ENCODE measurements around the gene SLC2A6.
"Not testable (repeated sequence)": the region's sequence is repeated elsewhere in the genome, so short reads cannot be mapped to it uniquely, and the experiment has no call there.

Gene SLC2A6

GRCh38 chr9:133463234-133463863 lies 15.6 kb downstream of the SLC2A6 start:
- DNase-seq (ENCODE audit: low read depth in 1 of 2, low spot score in 1 of 2) = no peak

DNA sequence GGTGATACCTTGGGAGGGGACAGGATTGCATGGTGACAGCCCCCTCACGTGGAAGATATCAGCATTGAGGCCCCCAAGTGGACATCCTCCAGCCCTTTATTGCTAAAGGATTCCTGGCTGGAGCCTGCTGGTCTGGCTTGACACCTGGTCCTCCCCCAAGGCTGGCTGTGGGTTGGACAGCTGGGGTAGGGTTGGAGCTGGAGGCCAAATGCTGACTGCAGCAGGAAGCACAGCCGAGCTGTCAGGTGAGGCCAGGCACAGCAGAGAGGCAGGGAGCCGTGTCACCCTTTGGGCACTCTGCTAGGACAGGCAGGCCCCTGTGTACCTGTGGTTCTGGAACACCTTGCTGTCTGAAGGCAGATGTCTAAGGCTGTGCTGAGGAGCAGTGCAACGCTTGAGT lies 16.9 kb downstream of the SLC2A6 start:
- no peak for DNase-seq (ENCODE audit: low read depth in 1 of 2, low spot score in 1 of 2)

- DNase-seq (ENCODE audit: low read depth in 1 of 2, low spot score in 1 of 2) = peak in 1 of 2 donors; percentile 25
Measured at GRCh38 chr9:133460405-133461175, 18.3 kb downstream of the SLC2A6 start.

DNA sequence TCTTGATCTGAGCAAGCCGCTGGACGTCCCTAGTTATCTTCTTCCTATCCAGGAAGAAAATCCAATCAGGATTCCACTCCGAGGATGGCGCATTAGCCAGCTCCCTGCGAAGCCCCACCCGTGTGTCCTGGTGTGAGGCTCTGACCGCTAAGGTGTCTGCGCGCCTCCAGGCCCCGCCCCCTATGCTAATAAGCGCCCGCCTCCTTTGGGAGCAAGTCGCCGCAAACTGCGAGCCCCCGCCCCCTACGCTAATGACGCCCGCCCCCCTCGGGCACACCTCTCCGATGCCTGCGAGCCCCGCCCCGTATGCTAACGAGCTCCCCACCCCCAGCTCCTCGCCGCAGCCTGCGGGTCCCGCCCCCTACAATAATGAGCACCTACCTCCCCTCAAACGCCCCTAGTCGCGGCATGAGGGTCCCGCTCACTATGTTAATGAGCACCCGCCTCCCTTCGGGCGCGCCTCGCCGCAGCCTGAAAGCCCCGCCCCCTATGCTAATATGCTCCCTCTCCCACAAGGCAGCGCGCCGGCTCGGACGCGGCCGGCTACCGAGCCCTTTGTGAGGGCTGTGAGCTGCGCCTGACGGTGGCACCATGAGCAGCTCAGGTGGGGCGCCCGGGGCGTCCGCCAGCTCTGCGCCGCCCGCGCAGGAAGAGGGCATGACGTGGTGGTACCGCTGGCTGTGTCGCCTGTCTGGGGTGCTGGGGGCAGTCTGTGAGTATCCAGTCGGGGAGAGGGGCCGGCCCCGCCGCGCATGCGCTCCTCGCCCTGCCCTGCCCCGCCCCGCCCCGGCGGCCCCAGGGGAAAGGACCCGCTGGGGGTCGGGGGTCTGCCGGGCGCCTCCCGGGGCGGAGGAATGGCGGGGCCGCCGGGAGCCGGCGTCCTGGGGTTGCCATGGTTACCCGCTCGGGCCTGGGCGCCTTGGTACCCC lies 19.2 kb downstream of the SLC2A6 start, which contains the start of gene CACFD1:
CACFD1 (plus strand) TSS at position 503 of the 929 bp plus-strand sequence; CDS start at position 592, 89 bp downstream.
- DNase-seq (ENCODE audit: low read depth in 1 of 2, low spot score in 1 of 2) = peak; percentile 85

GRCh38 chr9:133458643-133459312 lies 20.1 kb downstream of the SLC2A6 start:
- no peak for DNase-seq (ENCODE audit: low read depth in 1 of 2, low spot score in 1 of 2)

DNA sequence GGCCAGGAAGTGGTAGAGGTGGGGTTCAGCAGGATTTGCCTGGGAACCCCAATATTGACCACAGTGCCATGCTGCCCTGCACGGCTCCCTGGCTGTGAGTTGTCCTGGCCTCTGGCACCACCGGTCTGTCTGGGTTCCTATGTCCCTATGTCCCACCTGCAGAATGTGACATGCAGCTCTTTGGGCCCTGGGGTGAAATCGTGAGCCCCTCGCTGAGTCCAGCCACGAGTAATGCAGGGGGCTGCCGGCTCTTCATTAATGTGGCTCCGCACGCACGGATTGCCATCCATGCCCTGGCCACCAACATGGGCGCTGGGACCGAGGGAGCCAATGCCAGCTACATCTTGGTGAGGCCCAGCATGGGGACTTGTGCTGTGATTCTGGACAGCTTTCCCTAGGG lies 21.2 kb downstream of the SLC2A6 start:
- no peak for DNase-seq (ENCODE audit: low read depth in 1 of 2, low spot score in 1 of 2)

- no peak for DNase-seq (ENCODE audit: low read depth in 1 of 2, low spot score in 1 of 2)
Measured at GRCh38 chr9:133457233-133457632, 21.7 kb downstream of the SLC2A6 start.

GRCh38 chr9:133456409-133456808 lies 22.5 kb downstream of the SLC2A6 start:
- DNase-seq (ENCODE audit: low read depth in 1 of 2, low spot score in 1 of 2) = no peak

DNA sequence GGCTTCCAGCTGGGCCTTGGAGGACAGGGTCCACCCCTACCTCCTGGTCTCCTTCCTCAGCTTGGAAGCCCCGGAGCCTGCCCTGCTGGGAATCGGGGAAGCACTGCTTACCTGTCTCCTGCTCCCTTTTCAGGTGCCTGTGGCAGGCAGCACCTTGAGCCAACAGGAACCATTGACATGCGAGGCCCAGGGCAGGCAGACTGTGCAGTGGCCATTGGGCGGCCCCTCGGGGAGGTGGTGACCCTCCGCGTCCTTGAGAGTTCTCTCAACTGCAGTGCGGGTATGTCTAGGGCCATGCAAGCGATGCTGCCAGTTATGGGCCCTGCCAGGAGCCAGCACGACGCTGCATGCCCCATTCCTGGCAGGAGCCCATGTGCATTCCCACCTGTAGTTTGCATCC lies 23.0 kb downstream of the SLC2A6 start:
- no peak for DNase-seq (ENCODE audit: low read depth in 1 of 2, low spot score in 1 of 2)

- no peak for DNase-seq (ENCODE audit: low read depth in 1 of 2, low spot score in 1 of 2)
Measured at GRCh38 chr9:133454943-133455673, 23.8 kb downstream of the SLC2A6 start.

- no peak for DNase-seq (ENCODE audit: low read depth in 1 of 2, low spot score in 1 of 2)
Measured at GRCh38 chr9:133454325-133454724, 24.6 kb downstream of the SLC2A6 start.

DNA sequence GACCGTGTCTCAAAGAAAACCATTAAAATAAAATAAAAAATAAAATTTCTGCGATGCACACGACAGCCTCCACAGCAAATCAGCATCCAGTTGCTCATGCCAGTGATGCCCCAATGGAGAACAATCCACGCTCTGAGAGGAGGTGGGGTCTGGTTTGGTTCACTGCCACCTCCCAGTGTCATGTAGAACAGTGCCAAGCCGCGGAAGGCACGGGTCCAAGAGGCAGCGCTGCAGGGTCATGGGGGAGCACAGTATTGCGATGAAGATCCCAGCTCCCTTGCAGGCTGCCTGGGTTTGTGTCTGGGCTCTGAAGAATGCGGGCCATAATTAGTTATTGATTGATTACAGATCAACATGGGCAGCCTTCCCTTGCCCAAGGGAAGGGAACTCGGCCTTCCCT lies 25.2 kb downstream of the SLC2A6 start:
- no peak for DNase-seq (ENCODE audit: low read depth in 1 of 2, low spot score in 1 of 2)

GRCh38 chr9:133452562-133452961 lies 26.3 kb downstream of the SLC2A6 start:
- DNase-seq (ENCODE audit: low read depth in 1 of 2, low spot score in 1 of 2) = no peak

DNA sequence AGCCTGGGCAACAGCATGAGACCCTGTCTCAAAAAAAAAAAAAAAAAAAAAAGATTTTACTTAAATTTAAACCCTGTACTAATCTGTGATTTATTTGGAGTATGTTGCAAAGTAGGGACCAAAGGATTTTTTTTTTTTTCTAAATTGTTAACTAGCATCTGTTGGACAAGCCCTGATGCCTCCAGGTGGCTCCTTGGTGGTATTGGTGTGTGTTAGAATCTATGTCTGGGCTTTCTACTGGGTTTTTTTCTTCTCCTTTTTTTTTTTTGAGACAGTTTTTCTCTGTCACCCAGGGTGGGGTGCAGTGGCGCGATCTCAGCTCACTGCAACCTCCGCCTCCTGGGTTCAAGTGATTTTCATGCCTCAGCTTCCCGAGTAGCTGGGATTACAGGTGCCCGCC lies 27.0 kb downstream of the SLC2A6 start:
- DNase-seq (ENCODE audit: low read depth in 1 of 2, low spot score in 1 of 2) = not testable (repeated sequence)

DNA sequence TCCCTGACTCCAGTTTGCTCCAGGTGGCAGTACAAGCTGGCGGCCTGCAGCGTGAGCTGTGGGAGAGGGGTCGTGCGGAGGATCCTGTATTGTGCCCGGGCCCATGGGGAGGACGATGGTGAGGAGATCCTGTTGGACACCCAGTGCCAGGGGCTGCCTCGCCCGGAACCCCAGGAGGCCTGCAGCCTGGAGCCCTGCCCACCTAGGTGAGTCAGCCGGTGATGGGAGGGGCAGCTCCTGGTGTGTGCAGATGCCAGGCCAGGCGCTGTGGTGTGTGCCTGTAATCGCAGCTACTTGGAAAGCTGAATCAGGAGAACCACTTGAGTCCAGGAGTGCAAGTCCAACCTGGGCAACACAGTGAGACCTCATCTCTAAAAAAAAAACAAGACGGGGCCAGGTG lies 29.1 kb downstream of the SLC2A6 start:
- no peak for DNase-seq (ENCODE audit: low read depth in 1 of 2, low spot score in 1 of 2)

- no peak for DNase-seq (ENCODE audit: low read depth in 1 of 2, low spot score in 1 of 2)
Measured at GRCh38 chr9:133448487-133448972, 30.4 kb downstream of the SLC2A6 start.

GRCh38 chr9:133445293-133445969 lies 33.5 kb downstream of the SLC2A6 start:
- DNase-seq (ENCODE audit: low read depth in 1 of 2, low spot score in 1 of 2) = no peak

DNA sequence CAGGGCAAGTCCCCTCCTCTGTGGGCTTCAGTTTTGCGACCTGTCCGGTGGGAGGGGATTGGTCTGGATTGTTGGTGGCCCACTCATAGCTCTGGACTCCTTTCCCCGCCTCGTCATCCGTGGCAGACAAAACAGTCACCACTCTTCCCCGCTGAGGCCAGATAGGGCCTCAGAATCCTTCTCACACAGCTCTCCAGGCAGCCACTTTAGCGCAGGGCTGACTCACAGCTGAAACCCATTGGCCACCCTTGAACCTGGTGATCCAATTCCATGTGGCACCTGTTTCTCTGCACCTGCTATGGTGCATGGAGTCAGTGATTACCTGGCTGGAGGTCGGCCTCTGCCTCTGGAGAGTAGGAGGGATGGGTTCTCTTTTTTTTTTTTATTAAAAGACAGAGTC lies 34.9 kb downstream of the SLC2A6 start:
- no peak for DNase-seq (ENCODE audit: low read depth in 1 of 2, low spot score in 1 of 2)

GRCh38 chr9:133443248-133443647 lies 35.7 kb downstream of the SLC2A6 start:
- DNase-seq (ENCODE audit: low read depth in 1 of 2, low spot score in 1 of 2) = no peak

DNA sequence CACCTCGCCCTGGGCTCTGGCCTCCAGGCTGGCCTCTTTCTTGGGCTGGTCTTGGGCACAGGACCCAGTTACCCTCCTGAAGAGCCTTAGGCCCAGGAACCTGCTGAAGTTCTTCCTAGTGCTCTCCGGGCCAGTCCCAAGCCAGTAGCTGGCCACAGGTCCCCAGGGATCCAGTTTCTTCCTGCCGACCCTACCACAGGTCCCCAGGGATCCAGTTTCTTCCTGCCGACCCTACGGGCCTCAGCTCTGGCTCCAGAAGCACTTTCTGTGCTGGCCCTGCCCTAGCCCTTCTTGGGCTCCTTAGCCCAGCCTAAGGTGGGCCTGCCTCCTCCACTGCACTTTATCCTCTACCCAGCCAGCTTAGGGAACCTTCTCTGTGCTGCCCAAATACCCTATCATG lies 37.3 kb downstream of the SLC2A6 start:
- DNase-seq (ENCODE audit: low read depth in 1 of 2, low spot score in 1 of 2) = no peak
